ENCODE results near the gene GIGYF2. TPM values are rescaled to one million over a fixed set of nuclear protein-coding genes. Genes with fewer than 3 reads are reported as not detected.
A peak's percentile ranks its signal among the peaks of the same experiment; 100 is the strongest.

Gene GIGYF2
- total RNA-seq, 1 donor from 2014 or later = 46.7 TPM

DNA sequence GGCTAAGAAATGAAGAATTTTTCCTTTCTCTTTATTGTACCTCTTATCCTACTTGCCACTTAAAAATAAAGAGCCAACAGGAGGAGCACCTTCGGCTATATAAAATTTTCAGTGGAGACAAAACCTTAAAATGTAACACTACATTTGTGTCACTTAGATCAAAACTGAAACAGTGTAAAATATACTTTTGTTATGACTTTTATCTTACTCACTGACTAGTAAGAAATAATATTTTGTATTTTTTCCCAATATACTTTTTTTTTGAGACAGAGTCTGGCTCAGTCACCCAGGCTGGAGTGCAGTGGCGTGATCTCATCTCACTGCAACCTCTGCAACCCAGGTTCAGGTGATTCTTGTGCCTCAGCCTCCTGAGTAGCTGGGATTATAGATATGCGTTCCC, 50.9 kb downstream of the GIGYF2 start:
- Histone ChIP-seq H3K27me3 (ENCODE audit: control insufficient read depth, insufficient read depth, low read length) (no peaks in the 10 kb centered on the region), H3K4me3 (ENCODE audit: low read depth, low read length) (no peak overlapping the region), H3K36me3 (ENCODE audit: control insufficient read depth, insufficient read depth, low read length) (no peaks in the 10 kb centered on the region)
- DNase-seq (ENCODE audit: low read depth) = no peak
- TF ChIP-seq, protein P1, sequence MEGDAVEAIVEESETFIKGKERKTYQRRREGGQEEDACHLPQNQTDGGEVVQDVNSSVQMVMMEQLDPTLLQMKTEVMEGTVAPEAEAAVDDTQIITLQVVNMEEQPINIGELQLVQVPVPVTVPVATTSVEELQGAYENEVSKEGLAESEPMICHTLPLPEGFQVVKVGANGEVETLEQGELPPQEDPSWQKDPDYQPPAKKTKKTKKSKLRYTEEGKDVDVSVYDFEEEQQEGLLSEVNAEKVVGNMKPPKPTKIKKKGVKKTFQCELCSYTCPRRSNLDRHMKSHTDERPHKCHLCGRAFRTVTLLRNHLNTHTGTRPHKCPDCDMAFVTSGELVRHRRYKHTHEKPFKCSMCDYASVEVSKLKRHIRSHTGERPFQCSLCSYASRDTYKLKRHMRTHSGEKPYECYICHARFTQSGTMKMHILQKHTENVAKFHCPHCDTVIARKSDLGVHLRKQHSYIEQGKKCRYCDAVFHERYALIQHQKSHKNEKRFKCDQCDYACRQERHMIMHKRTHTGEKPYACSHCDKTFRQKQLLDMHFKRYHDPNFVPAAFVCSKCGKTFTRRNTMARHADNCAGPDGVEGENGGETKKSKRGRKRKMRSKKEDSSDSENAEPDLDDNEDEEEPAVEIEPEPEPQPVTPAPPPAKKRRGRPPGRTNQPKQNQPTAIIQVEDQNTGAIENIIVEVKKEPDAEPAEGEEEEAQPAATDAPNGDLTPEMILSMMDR (IDR thresholded peaks at IDR 0.05; ENCODE audit: insufficient read depth, low read length, poor library complexity, severe bottlenecking) = no peak

DNA sequence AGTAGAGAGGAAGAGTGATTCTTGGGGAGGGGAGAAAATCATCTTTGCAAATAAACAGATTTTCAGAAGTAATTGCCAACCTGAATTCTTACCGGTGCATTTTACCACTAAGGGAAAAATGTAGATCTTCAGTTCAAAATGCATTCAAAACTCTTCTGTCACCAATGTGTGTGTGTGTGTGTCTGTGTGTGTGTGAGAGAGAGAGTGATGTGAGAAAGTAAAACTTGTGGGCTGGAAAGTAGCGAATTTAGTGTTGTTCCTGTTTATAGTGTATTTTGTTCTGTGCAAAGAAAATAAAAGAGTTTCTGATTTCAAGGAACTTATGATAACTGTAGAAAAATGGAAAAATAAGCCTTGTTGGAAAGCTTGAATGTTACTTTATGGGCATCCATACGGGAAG, 52.2 kb downstream of the GIGYF2 start:
- no peaks in the 10 kb centered on the region for H3K36me3 ChIP-seq (ENCODE audit: control insufficient read depth, insufficient read depth, low read length)
- H3K4me3 ChIP-seq (ENCODE audit: low read depth, low read length) = no peak overlapping the region

DNA sequence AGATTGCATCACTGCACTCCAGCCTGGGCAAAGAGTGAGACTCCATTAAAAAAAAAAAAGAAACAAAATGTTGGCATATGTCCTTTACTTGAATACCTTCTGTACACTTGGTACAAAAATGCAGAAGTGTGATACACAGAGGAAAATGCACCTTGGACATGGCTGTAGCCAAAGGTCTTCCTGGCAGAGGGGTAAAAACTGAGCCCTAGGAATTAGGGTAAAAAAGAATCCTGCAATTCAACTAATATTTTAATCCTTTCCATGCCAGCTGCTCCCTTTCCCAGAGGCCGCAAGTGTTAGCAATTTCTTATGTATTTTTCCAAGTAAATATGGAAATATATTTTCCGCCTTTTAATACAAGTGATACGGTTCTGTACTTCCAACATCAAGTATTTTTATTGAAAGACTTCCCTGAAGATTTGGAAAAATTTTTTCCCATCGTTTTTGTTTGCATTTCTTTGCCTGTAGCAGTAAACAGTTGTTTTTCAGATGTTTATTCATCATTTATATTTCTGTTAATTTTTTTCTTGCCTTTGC, 53.1 kb downstream of the GIGYF2 start:
- TF ChIP-seq, protein P1 (IDR thresholded peaks at IDR 0.05; ENCODE audit: insufficient read depth, low read length, poor library complexity, severe bottlenecking) = no peak
- H3K27me3 ChIP-seq (ENCODE audit: control insufficient read depth, insufficient read depth, low read length) = no peaks in the 10 kb centered on the region
- no peaks in the 10 kb centered on the region for H3K36me3 ChIP-seq (ENCODE audit: control insufficient read depth, insufficient read depth, low read length)
- DNase-seq (ENCODE audit: low read depth) = no peak
- H3K4me3 ChIP-seq (ENCODE audit: low read depth, low read length) = no peak overlapping the region

More for the DNA sequence above, 52.2 kb downstream of the GIGYF2 start:
- DNase-seq (ENCODE audit: low read depth) = no peak
- TF ChIP-seq, protein P1 (IDR thresholded peaks at IDR 0.05; ENCODE audit: insufficient read depth, low read length, poor library complexity, severe bottlenecking) = no peak
- no peaks in the 10 kb centered on the region for H3K27me3 ChIP-seq (ENCODE audit: control insufficient read depth, insufficient read depth, low read length)

DNA sequence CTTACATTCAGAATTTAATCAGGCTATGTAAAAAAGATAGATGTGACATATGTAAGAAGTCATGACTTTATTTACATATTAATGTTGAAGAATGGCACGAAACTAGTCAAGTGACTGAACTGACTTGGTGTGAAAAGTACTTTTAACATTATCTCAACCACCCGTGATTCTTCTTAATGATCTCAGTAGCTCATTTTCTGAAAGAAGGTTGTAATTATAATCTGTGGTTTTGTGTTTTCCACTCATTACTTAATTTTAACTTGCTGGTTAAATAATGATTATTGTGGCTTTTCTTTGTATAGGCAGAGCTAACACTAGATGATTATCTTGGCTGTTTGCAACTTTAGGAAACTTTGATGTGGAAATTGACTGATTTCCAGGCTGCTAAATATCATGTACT, 60.8 kb downstream of the GIGYF2 start:
- DNase-seq (ENCODE audit: low read depth) = no peak
- TF ChIP-seq, protein P1 (IDR thresholded peaks at IDR 0.05; ENCODE audit: insufficient read depth, low read length, poor library complexity, severe bottlenecking) = no peak
- H3K4me3 ChIP-seq (ENCODE audit: low read depth, low read length) = no peak overlapping the region
- H3K27me3 ChIP-seq (ENCODE audit: control insufficient read depth, insufficient read depth, low read length) = no peaks in the 10 kb centered on the region
- peaks cover 1% of the 10 kb centered on the region for H3K36me3 ChIP-seq (ENCODE audit: control insufficient read depth, insufficient read depth, low read length)

DNA sequence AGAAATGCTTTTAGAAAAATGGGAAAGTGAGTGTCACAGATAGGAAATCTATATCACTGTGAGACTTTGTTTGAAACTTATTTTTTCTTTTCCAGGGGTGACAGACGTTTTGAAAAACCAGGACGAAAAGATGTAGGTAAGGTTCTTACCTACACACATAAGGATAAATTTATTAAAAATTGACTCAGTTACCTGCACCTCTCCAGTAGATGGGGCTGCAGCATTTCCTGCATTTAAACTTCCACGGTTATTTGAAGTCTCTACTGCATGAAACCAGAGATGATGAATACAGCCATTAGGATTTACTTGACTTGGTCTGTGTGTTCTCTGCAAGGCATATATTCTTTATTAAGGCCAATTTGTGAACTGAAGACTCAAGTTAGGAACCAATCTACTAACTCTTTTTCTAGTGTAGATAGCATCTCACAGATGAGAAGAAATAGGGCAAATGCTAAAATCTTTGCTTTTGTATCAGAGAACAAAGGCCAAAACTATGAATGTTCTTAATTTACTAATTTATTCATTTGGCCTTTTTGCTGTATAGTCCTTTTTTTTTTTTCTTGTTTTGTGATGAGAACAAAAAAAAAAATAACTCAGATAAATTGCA, 64.3 kb downstream of the GIGYF2 start:
- Histone ChIP-seq H3K27me3 (ENCODE audit: control insufficient read depth, insufficient read depth, low read length) (no peaks in the 10 kb centered on the region), H3K36me3 (ENCODE audit: control insufficient read depth, insufficient read depth, low read length) (peaks cover 1% of the 10 kb centered on the region), H3K4me3 (ENCODE audit: low read depth, low read length) (no peak overlapping the region)
- TF ChIP-seq, protein P1 (IDR thresholded peaks at IDR 0.05; ENCODE audit: insufficient read depth, low read length, poor library complexity, severe bottlenecking) = peak; percentile 65
- peak; percentile 26 for DNase-seq (ENCODE audit: low read depth)

DNA sequence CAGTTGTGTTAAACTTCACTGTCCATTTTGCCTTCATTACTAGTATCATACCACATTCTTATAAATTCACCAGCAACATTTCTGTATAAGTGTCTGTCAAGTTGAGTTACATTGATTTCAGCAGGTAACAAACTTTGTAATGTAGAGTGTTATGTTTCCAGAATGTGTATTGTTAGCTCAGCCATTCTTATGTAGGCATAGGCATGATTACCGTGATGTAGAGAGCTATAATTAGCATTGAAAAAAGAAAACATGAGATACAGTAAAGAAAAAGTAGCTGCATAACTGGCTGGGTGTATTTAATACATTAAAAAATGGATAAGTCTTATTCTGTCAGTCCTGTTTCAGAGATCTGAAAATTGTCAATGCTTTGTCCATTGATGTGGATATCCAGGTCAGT, 70.7 kb downstream of the GIGYF2 start:
- TF ChIP-seq, protein P1 (IDR thresholded peaks at IDR 0.05; ENCODE audit: insufficient read depth, low read length, poor library complexity, severe bottlenecking) = no peak
- DNase-seq (ENCODE audit: low read depth) = no peak
- Histone ChIP-seq H3K36me3 (ENCODE audit: control insufficient read depth, insufficient read depth, low read length) (peaks cover 5% of the 10 kb centered on the region), H3K4me3 (ENCODE audit: low read depth, low read length) (no peak overlapping the region), H3K27me3 (ENCODE audit: control insufficient read depth, insufficient read depth, low read length) (no peaks in the 10 kb centered on the region)
